Smooth muscle cell (in vitro differentiated cells): ENCODE measurements around the gene UMPS. TPM values are rescaled to one million over a fixed set of nuclear protein-coding genes. Genes with fewer than 3 reads are reported as not detected.

ENCODE experiments used
- DNase-seq: peaks from one replicate; lab custom pipeline; 2025; ENCODE audit not compliant: unreplicated experiment; lab: John Stamatoyannopoulos, UW
- H2AFZ ChIP-seq: fragments of 200-600 bp; sonication (generic); 2 replicates; pipeline ENCODE4 v1.6.0; 2016; ENCODE audit warnings: antibody characterized with exemption, low read depth, mild to moderate bottlenecking
- H3F3A ChIP-seq: fragments of 200-600 bp; sonication (generic); 2 replicates; pipeline ENCODE4 v1.6.0; 2017; ENCODE audit warnings: antibody characterized with exemption, low read depth
- H3K27ac ChIP-seq: fragments of 200-600 bp; sonication (generic); 2 replicates; pipeline ENCODE4 v1.5.1; 2016; ENCODE audit warnings: low read depth, mild to moderate bottlenecking
- H3K27me3 ChIP-seq: fragments of 200-600 bp; sonication (generic); 2 replicates; pipeline ENCODE4 v1.6.1; 2016; ENCODE audit warnings: low read depth, mild to moderate bottlenecking
- H3K36me3 ChIP-seq: fragments of 200-600 bp; sonication (generic); 2 replicates; pipeline ENCODE4 v1.5.1; 2016; ENCODE audit warnings: low read depth
- H3K4me1 ChIP-seq: fragments of 200-600 bp; sonication (generic); 2 replicates; pipeline ENCODE4 v1.5.1; 2016; ENCODE audit warnings: low read depth
- H3K4me2 ChIP-seq: fragments of 200-600 bp; sonication (generic); 2 replicates; pipeline ENCODE4 v1.6.0; 2016; ENCODE audit warnings: mild to moderate bottlenecking
- H3K4me3 ChIP-seq: fragments of 200-600 bp; sonication (generic); 2 replicates; pipeline ENCODE4 v1.5.1; 2016; ENCODE audit warnings: mild to moderate bottlenecking
- H3K79me2 ChIP-seq: fragments of 200-600 bp; sonication (generic); 2 replicates; pipeline ENCODE4 v1.6.0; 2016; ENCODE audit warnings: low read depth, mild to moderate bottlenecking
- H3K9ac ChIP-seq: fragments of 200-600 bp; sonication (generic); 2 replicates; pipeline ENCODE4 v1.6.0; 2016; ENCODE audit warnings: low read depth
- H3K9me3 ChIP-seq: fragments of 200-600 bp; sonication (generic); replicated peaks from 2 replicates; pipeline ENCODE4 v1.5.1; 2016; ENCODE audit warnings: low read depth
- H4K20me1 ChIP-seq: fragments of 200-600 bp; sonication (generic); 2 replicates; pipeline ENCODE4 v1.6.0; 2016; ENCODE audit warnings: low read depth
- WGBS: methylation state at CpG from one replicate; pipeline ENCODE4 v1.1.7; 2016; ENCODE audit warnings: low lambda C conversion rate; 5-methylcytosine and 5-hydroxymethylcytosine counted together
- polyA plus RNA-seq: library from polyadenylated mRNA; unstranded; fragments of >200 nt; fragmentation: Nextera tagmentation; extraction: Ambion mirVana; gene quantifications from 2 replicates; pipeline ENCODE4 v1.2.1, GENCODE V29; 2016
- total RNA-seq: library from RNA; depleted of rRNA; stranded (reverse); fragments of >200 nt; gene quantifications from 2 replicates; pipeline ENCODE4 v1.2.3, GENCODE V29; 2014
- TF ChIP-seq, protein P1 (sequence below): fragments of 200-600 bp; sonication (generic); IDR thresholded peaks from 2 replicates; pipeline ENCODE4 v1.5.1; 2017; ENCODE audit warnings: borderline replicate concordance, mild to moderate bottlenecking, antibody characterized with exemption; ENCODE audit not compliant: insufficient read depth, poor library complexity, severe bottlenecking

UMPS gene
- total and polyA plus RNA-seq, 2 experiments from 2014 or later, result 22.3 to 79.2 TPM

DNA sequence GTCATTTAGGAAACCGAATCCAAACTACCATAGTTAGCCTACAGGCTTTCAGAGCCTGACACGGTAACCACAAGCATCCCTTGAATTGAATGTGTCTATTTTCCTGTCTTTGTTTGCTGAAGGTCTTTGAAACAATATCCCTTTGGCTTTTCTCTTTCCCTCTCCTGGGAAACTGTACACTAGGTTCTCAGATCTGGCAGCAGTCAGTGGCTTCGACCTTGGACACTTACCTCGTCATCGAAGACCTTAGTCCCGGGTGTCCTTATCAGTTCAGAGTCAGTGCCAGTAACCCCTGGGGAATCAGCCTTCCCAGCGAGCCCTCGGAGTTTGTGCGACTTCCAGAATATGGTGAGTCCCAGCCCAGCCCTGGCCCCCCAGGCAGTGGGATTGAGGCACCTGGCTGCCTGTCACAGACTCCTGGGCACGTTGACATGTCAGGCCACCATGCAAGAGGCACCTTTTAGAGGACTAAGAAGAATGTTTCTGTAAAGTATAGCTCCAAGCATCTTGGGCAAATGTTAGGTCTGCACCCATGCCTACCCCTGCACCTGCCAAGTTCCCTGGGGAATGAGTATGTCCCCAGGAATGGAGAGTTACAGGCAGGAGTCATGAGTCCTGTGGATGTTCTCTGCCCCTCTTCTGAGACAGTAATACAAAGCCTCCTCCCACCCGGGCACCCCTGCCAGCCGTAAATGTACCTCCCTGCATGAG is 30.4 kb upstream of the UMPS start:
- no peak overlapping the region for H3K9ac ChIP-seq
- no peak overlapping the region for H3K4me3 ChIP-seq
- H3K9me3 ChIP-seq, result no peaks in the 10 kb centered on the region
- no peaks in the 10 kb centered on the region for H3K79me2 ChIP-seq
- DNase-seq, result no peak
- no peak overlapping the region for H3K27ac ChIP-seq
- no peaks in the 10 kb centered on the region for H3K4me1 ChIP-seq
- H4K20me1 ChIP-seq, result no peaks in the 10 kb centered on the region
- no peaks in the 10 kb centered on the region for H3F3A ChIP-seq
- no peaks in the 10 kb centered on the region for H3K36me3 ChIP-seq
- WGBS, result 82% methylated on average over 12 of the region's 12 CpGs
- TF ChIP-seq, protein P1, sequence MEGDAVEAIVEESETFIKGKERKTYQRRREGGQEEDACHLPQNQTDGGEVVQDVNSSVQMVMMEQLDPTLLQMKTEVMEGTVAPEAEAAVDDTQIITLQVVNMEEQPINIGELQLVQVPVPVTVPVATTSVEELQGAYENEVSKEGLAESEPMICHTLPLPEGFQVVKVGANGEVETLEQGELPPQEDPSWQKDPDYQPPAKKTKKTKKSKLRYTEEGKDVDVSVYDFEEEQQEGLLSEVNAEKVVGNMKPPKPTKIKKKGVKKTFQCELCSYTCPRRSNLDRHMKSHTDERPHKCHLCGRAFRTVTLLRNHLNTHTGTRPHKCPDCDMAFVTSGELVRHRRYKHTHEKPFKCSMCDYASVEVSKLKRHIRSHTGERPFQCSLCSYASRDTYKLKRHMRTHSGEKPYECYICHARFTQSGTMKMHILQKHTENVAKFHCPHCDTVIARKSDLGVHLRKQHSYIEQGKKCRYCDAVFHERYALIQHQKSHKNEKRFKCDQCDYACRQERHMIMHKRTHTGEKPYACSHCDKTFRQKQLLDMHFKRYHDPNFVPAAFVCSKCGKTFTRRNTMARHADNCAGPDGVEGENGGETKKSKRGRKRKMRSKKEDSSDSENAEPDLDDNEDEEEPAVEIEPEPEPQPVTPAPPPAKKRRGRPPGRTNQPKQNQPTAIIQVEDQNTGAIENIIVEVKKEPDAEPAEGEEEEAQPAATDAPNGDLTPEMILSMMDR, result no peak
- no peak overlapping the region for H2AFZ ChIP-seq
- H3K27me3 ChIP-seq, result no peaks in the 10 kb centered on the region
- H3K4me2 ChIP-seq, result no peak overlapping the region

GRCh38 chr3:124700880-124701684 is 29.2 kb upstream of the UMPS start:
- Histone ChIP-seq H3K79me2 (no peaks in the 10 kb centered on the region), H4K20me1 (no peaks in the 10 kb centered on the region), H2AFZ (no peak overlapping the region), H3K4me2 (peak overlapping the region; percentile 66), H3K9me3 (no peaks in the 10 kb centered on the region), H3K27ac (peak overlapping the region; percentile 78), H3K36me3 (no peaks in the 10 kb centered on the region), H3K4me1 (no peaks in the 10 kb centered on the region), H3F3A (no peaks in the 10 kb centered on the region), H3K4me3 (no peak overlapping the region), H3K9ac (peak overlapping the region; percentile 21), H3K27me3 (no peaks in the 10 kb centered on the region)
- no peak for DNase-seq
- WGBS, result 75% methylated on average over 15 of the region's 15 CpGs
- TF ChIP-seq, protein P1, result no peak

DNA sequence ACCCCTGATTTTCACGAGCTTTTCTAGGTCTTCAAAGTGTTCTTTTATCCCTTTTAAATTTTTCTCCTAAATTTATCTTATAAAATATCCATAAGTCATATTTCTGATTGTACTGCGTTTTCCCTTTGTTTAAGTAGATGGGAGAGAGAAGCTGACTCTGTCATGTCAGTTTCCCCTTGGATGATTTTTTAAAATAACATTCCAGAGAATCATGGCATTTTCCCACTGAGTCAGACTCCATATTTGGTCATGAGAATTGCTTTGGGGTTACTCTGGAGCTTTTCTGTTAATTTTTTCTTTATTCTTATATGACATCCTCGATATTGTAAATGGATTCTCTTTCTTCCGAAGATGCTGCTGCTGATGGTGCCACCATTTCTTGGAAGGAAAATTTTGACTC is 28.6 kb upstream of the UMPS start:
- no peak overlapping the region for H2AFZ ChIP-seq
- H3K36me3 ChIP-seq, result no peaks in the 10 kb centered on the region
- no peaks in the 10 kb centered on the region for H3K79me2 ChIP-seq
- no peaks in the 10 kb centered on the region for H3F3A ChIP-seq
- H4K20me1 ChIP-seq, result no peaks in the 10 kb centered on the region
- H3K4me3 ChIP-seq, result no peak overlapping the region
- H3K9ac ChIP-seq, result peak overlapping the region; percentile 21
- DNase-seq, result no peak
- peak overlapping the region; percentile 66 for H3K4me2 ChIP-seq
- H3K27ac ChIP-seq, result peak overlapping the region; percentile 78
- 78% methylated on average over 4 of the region's 4 CpGs for WGBS
- H3K9me3 ChIP-seq, result no peaks in the 10 kb centered on the region
- H3K4me1 ChIP-seq, result no peaks in the 10 kb centered on the region
- no peaks in the 10 kb centered on the region for H3K27me3 ChIP-seq
- TF ChIP-seq, protein P1, result no peak
